Omental fat pad (tissue), 4 donors: ENCODE results near the gene ADAMTSL5. TPM values are rescaled to one million over a fixed set of nuclear protein-coding genes. Genes with fewer than 3 reads are reported as not detected.

Source experiments
- ATAC-seq: fragments of 150-250 bp; one replicate; pipeline ENCODE4 v1.9.1; 2016; ENCODE audit warnings: mild to moderate bottlenecking, moderate library complexity; ENCODE audit not compliant: low FRiP score
- DNase-seq: peaks from one replicate; pipeline ENCODE4 v3.0.0-alpha.2; 2019; ENCODE audit warnings: low spot score
- total RNA-seq, 4 donors: library from RNA; depleted of rRNA; stranded (reverse); fragments of >200 nt; gene quantifications; one replicate each; pipeline ENCODE4 v1.1.0, GENCODE V29; 2016
- TF ChIP-seq, protein P1 (sequence below), 3 donors: fragments of 450-650 bp; IDR thresholded peaks; one replicate each; pipeline ENCODE4 v1.5.1; 2016 to 2017; ENCODE audit warnings: antibody characterized with exemption in 3 of 3, mild to moderate bottlenecking in 3 of 3, moderate library complexity in 2 of 3

ADAMTSL5 gene
- total RNA-seq, 4 donors from 2014 or later, result 0.60 to 4.3 (median 0.89) TPM

DNA sequence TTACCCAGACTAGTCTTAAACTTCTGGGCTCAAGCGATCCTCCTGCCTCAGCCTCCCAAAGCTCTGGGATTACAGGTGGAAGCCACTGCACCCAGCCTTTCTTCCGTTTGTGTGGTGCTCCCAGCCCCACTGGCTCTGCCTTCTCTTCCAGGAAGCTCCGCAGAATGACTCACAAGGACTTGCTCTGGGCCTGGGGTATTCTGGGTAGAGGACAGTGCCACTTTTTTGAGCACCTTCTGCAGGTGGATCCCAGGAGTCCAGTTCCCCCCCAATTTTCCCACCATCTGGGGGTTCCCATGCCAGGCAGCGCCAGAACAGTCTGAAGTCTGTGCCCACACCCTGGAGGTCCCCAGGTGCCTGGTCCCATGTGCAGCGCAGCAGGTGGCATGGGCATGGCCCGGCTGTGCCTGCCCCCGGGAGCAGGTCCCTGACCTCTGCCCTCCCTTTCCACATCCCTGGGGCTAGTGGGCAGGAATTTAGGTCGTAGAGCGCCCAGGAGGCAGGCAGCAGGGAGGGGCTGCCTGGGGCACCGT, 20.3 kb downstream of the ADAMTSL5 start:
- TF ChIP-seq, protein P1, sequence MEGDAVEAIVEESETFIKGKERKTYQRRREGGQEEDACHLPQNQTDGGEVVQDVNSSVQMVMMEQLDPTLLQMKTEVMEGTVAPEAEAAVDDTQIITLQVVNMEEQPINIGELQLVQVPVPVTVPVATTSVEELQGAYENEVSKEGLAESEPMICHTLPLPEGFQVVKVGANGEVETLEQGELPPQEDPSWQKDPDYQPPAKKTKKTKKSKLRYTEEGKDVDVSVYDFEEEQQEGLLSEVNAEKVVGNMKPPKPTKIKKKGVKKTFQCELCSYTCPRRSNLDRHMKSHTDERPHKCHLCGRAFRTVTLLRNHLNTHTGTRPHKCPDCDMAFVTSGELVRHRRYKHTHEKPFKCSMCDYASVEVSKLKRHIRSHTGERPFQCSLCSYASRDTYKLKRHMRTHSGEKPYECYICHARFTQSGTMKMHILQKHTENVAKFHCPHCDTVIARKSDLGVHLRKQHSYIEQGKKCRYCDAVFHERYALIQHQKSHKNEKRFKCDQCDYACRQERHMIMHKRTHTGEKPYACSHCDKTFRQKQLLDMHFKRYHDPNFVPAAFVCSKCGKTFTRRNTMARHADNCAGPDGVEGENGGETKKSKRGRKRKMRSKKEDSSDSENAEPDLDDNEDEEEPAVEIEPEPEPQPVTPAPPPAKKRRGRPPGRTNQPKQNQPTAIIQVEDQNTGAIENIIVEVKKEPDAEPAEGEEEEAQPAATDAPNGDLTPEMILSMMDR (IDR thresholded peaks at IDR 0.05), result no peak
- ATAC-seq, result no peak
- DNase-seq, result no peak

DNA sequence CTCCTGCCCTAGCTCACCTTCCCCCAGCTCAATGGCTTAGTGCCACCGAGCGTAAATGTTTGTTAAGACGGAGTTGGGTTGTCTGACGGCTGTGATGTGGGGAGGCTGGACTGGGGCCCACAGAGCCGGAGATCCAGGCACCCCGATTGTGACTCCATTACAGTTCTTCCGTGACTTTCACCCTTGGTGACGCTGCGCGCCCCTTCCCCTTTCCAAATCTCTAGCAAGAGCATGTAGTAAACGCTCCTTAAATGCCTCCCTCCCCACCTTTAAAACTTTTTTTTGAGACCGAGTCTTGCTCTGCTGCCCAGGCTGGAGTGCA, 21.0 kb downstream of the ADAMTSL5 start:
- TF ChIP-seq, protein P1 (IDR thresholded peaks at IDR 0.05), result no peak
- ATAC-seq (no peak), DNase-seq (no peak)

DNA sequence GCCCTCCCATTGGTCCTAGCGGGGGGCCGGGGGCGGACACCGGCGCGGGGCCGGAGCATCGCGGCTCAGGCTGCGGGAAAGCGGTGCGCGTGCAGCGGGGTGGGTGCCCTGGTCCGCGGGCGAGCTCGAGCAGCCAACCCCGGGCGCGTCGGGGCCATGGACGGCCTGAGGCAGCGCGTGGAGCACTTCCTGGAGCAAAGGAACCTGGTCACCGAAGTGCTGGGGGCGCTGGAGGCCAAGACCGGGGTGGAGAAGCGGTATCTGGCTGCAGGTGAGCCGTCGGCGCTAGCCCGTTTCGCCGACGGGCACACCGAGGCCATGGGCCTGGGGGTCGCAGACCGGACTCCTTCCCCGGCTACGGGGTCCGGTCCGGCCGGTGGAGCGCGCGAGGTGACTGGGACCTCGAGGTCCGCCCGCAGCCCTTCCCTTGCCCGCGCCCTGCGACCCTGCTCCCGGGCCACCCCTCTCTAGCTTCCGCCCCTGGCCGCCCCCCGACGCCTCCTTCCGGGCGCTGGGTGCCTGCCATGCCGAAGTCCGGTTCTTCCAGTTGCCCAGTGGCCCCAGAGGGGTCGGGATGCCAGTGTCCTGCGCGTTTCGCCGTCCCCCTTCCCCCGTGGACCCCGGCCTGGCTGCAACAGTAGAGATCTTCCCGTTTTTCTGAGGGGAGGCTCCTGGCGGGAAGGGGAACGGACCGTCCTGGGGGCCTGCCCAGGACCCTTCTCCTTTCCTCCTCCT, 21.5 kb downstream of the ADAMTSL5 start, which contains the start of gene REEP6:
TSS of gene REEP6 (plus strand) at position 68 of the 735 bp plus-strand sequence. CDS start at position 157, 89 bp downstream.
- no peak for ATAC-seq
- TF ChIP-seq, protein P1 (IDR thresholded peaks at IDR 0.05), result no peak
- DNase-seq, result no peak

DNA sequence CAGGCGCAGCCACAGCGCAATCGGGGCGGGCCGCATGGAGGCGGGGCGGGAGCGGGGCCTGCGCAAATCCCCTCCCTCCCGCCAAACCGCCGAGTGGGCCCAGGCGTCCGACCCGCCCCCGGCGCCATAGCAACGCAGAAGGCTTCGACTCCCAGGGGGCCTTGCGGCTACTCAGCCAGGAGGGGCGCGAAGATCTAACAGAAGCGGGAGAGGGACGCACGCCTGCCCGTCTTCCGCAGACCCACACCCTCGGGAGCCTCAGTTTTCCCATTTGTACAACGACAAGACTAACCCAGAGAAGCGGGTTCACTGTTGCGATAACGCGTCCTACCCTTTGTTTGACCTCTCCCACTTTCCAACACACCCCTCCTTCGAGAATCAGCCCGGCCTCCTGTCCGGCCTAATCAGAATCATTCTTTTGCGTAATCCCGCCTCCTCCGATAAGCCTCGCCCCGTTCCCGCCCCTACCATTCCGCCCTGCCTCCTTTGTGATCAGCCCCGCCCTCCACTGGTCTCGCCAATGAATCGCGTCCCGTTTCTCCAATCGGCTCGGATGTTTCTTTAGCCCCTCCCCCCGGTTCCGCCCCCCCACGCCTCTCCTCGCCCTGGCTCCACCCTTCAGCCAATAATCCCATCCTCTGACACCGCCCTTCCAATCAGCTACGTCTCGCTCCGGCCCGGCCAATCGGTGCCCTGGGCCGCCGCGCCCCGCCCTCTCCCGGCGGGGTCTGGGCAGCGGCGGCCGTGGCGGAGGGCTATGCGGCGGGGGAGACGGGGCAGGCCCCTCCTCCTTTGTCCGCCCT, 22.3 kb downstream of the ADAMTSL5 start, which contains the start of gene PCSK4:
TSS of gene PCSK4 (minus strand) at position 40 of the 803 bp plus-strand sequence. CDS start at position 36, 4 bp downstream.
- DNase-seq (peak; percentile 95), ATAC-seq (peak; percentile 98)
- TF ChIP-seq, protein P1 (IDR thresholded peaks at IDR 0.05), result no peak

DNA sequence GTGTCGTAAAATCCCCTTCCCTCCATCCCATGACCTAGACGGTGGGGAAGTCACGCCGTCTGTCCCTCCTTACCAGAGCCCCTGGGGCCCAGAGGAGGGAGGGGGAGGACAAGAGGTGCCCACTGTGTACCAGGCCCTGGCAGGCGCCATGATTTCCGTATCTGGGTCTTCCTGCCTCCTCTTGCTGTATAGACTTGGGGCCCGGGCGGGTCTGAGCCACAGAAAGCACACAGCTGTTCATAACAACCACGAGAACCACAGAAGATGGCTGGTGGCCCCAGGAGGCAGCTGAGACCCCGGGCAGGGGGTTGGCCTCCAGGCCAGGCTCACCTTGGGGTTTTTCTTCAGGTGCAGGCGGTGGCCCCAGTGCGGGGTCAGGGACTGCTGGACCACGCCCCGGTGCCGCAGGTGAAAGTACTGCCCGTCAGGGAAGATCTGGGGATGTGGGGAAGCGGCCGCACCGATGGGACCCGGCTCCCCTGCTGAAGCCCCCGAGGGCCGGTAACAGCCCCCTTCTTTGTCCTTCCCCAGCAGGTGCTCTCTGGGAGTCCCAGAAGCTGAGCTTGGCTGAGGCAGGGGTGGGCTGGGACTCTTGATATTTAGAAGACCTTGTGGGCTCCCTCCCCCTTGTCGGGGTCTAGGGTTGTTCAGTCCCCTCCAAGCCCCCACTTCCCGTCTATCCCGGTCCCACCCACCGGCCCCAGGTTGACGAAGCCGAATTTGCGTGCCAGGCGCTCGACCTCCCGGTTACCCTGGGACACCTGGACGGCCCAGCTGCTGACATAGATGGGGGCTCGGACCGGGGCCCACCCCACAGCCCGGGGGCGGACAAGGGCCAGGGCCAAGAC, 23.1 kb downstream of the ADAMTSL5 start:
- DNase-seq (no peak), ATAC-seq (no peak)
- TF ChIP-seq, protein P1 (IDR thresholded peaks at IDR 0.05), result no peak

DNA sequence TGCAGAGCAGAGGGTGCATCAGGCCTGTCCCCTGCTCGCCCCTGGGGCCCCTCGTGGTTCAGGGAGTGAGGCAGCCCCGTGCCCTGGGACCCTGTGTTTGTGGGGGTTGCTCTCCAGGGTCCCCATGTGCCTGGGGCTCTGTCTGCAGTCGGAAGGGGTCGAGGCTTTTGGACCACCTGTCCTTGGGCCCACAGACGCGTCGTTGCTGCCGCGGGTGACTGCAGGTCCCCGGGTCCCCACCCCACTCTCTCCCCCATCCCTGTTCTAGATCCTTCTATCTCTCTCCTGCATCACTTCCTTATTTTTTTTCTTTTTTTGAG, 24.6 kb downstream of the ADAMTSL5 start:
- ATAC-seq (no peak), DNase-seq (no peak)
- TF ChIP-seq, protein P1 (IDR thresholded peaks at IDR 0.05), result no peak
